ENCODE results near the gene RABGAP1L.

DNA sequence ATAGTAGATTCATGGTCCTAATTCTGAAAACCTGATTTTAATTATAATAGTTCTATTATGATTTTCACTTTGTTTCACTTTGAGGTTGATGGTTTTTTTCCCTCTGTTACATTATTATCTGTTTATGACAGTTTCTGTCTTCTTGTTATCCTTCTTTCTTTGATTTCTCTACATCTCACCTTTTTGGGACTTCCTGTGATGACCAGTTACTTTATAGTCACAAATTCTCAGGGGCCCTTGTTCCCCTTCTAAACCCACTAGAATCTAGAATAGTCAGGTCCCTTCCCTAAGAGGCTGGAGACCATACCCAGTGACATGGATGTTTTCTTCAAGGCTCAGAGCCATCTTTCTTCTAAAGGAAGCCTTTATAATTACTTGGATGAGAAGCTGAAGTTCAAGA is 526.9 kb downstream of the RABGAP1L start:
- TF ChIP-seq, protein P1, sequence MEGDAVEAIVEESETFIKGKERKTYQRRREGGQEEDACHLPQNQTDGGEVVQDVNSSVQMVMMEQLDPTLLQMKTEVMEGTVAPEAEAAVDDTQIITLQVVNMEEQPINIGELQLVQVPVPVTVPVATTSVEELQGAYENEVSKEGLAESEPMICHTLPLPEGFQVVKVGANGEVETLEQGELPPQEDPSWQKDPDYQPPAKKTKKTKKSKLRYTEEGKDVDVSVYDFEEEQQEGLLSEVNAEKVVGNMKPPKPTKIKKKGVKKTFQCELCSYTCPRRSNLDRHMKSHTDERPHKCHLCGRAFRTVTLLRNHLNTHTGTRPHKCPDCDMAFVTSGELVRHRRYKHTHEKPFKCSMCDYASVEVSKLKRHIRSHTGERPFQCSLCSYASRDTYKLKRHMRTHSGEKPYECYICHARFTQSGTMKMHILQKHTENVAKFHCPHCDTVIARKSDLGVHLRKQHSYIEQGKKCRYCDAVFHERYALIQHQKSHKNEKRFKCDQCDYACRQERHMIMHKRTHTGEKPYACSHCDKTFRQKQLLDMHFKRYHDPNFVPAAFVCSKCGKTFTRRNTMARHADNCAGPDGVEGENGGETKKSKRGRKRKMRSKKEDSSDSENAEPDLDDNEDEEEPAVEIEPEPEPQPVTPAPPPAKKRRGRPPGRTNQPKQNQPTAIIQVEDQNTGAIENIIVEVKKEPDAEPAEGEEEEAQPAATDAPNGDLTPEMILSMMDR (IDR thresholded peaks at IDR 0.05) = no peak
- TF ChIP-seq POLR2A (IDR thresholded peaks at IDR 0.05) = no peak
